A673 (cell line): ENCODE measurements around the gene VIM. TPM values are rescaled to one million over a fixed set of nuclear protein-coding genes. Genes with fewer than 3 reads are reported as not detected.

Source experiments
- BruUV-seq: library from RNA; stranded (reverse); fragments of 400-500 nt; replicated peaks from 2 replicates; lab custom pipeline; 2021; lab: Mats Ljungman, UMichigan
- CTCF ChIA-PET: fragments of 300-600 bp; sonication (Branson Sonifier 250); formaldehyde crosslinking; loops from one replicate; lab custom pipeline; 2022; ENCODE audit warnings: antibody characterized with exemption; lab: Charles Lee
- POLR2A ChIA-PET: fragments of 300-600 bp; sonication (Branson Sonifier 250); formaldehyde crosslinking; loops from one replicate; lab custom pipeline; 2022; ENCODE audit warnings: antibody characterized with exemption; ENCODE audit not compliant: low non-redundant PET; lab: Charles Lee
- DNase-seq: peaks from one replicate; pipeline ENCODE4 v3.0.0-alpha.2; 2015; ENCODE audit warnings: low spot score
- H3K27ac ChIP-seq: fragments of 200-600 bp; sonication (generic); 2 replicates; pipeline ENCODE4 v1.5.1; 2016; ENCODE audit warnings: mixed run types, low read depth, mild to moderate bottlenecking, mixed read lengths, antibody characterized with exemption, low read length; ENCODE audit not compliant: poor library complexity, severe bottlenecking
- H3K27me3 ChIP-seq: fragments of 200-600 bp; sonication (generic); replicated peaks from 2 replicates; pipeline ENCODE4 v1.6.1; 2017; ENCODE audit warnings: mixed run types, low read depth, mild to moderate bottlenecking, mixed read lengths, antibody characterized with exemption, low read length; ENCODE audit not compliant: insufficient read depth, poor library complexity
- H3K36me3 ChIP-seq: fragments of 200-600 bp; sonication (generic); 2 replicates; pipeline ENCODE4 v1.6.1; 2016; ENCODE audit warnings: mixed run types, mild to moderate bottlenecking, mixed read lengths, antibody characterized with exemption, low read length; ENCODE audit not compliant: insufficient read depth, poor library complexity, severe bottlenecking
- H3K4me1 ChIP-seq: fragments of 200-600 bp; sonication (generic); 2 replicates; pipeline ENCODE4 v1.6.1; 2017; ENCODE audit warnings: mixed run types, mild to moderate bottlenecking, mixed read lengths, antibody characterized with exemption, low read length; ENCODE audit not compliant: insufficient read depth, poor library complexity, severe bottlenecking
- H3K4me3 ChIP-seq: fragments of 200-600 bp; sonication (generic); 2 replicates; pipeline ENCODE4 v1.5.1; 2016; ENCODE audit warnings: low read depth, mixed run types, mild to moderate bottlenecking, mixed read lengths, low read length; ENCODE audit not compliant: poor library complexity, severe bottlenecking
- H3K9me3 ChIP-seq: fragments of 200-600 bp; sonication (generic); 2 replicates; pipeline ENCODE4 v1.6.1; 2016; ENCODE audit warnings: mixed run types, low read depth, mild to moderate bottlenecking, mixed read lengths, antibody characterized with exemption, low read length; ENCODE audit not compliant: poor library complexity, severe bottlenecking
- EZH2 ChIP-seq: fragments of 200-600 bp; sonication (generic); IDR thresholded peaks from 2 replicates; pipeline ENCODE4 v1.6.1; 2017; ENCODE audit warnings: borderline replicate concordance, low read depth, mild to moderate bottlenecking, mixed read lengths, antibody characterized with exemption, low read length; ENCODE audit not compliant: poor library complexity, severe bottlenecking
- intact Hi-C: fragments of 100-400 bp; cut with micrococcal nuclease; formaldehyde crosslinking; loops from one replicate; pipeline ENCODE4 v1.10.0; 2022; ENCODE audit not compliant: unreplicated experiment
- total RNA-seq: library from RNA; stranded (reverse); gene quantifications from 2 replicates; pipeline ENCODE4 v1.2.3, GENCODE V29; 2021
- TF ChIP-seq, protein P1 (sequence below): fragments of 300-800, 200-600 bp; sonication (generic); conservative IDR thresholded peaks from 2 replicates; pipeline ENCODE4 v1.5.1; 2017; ENCODE audit warnings: low read depth, mild to moderate bottlenecking, antibody characterized with exemption, low read length, moderate library complexity, mixed read lengths

VIM gene
- total RNA-seq, 1 experiment from 2014 or later, result 1,873 TPM

DNA sequence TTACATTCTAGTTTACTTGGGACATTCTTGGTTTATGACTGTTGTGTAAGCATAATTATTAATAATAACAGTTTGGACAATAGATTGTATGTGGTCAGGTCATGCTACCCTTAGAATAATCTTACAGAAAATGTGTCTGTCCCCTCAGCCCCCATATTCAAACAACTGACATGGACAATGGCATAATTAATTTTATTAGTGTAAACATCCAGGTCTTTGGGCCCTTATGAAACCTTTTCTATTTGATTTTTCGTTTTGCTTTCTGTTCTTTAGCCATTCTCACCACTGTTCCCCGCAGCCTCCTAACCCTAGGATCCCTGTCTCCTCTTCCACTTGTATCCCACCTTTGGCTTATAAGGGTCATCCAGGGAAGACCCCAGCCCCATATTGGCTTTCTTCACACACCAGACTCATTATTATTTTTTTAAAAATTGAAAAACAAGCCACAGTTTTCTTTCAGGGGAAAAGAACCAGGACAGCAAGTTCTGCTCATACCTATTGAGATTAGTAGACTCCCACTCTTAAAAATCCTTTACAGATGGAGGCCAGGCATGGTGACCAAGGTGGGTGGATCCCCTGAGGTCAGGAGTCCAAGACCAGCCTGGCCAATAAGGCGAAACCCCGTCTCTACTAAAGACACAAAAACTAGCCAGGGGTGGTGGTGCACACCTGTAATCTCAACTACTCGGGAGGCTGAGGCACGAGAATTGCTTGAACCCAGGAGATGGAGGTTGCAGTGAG is 11.5 kb downstream of the VIM start:
- Histone ChIP-seq H3K4me3 (no peak overlapping the region), H3K36me3 (peaks cover 40% of the 10 kb centered on the region), H3K4me1 (no peaks in the 10 kb centered on the region), H3K9me3 (no peaks in the 10 kb centered on the region), H3K27ac (no peak overlapping the region), H3K27me3 (no peaks in the 10 kb centered on the region)
- no peak for DNase-seq
- TF ChIP-seq EZH2, result no peak
- TF ChIP-seq, protein P1, sequence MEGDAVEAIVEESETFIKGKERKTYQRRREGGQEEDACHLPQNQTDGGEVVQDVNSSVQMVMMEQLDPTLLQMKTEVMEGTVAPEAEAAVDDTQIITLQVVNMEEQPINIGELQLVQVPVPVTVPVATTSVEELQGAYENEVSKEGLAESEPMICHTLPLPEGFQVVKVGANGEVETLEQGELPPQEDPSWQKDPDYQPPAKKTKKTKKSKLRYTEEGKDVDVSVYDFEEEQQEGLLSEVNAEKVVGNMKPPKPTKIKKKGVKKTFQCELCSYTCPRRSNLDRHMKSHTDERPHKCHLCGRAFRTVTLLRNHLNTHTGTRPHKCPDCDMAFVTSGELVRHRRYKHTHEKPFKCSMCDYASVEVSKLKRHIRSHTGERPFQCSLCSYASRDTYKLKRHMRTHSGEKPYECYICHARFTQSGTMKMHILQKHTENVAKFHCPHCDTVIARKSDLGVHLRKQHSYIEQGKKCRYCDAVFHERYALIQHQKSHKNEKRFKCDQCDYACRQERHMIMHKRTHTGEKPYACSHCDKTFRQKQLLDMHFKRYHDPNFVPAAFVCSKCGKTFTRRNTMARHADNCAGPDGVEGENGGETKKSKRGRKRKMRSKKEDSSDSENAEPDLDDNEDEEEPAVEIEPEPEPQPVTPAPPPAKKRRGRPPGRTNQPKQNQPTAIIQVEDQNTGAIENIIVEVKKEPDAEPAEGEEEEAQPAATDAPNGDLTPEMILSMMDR, result no peak
- CTCF ChIA-PET, result no interaction called here
- POLR2A ChIA-PET, result no interaction called here
- BruUV-seq, result no TSS peak
- intact Hi-C loops, result no loop called here

DNA sequence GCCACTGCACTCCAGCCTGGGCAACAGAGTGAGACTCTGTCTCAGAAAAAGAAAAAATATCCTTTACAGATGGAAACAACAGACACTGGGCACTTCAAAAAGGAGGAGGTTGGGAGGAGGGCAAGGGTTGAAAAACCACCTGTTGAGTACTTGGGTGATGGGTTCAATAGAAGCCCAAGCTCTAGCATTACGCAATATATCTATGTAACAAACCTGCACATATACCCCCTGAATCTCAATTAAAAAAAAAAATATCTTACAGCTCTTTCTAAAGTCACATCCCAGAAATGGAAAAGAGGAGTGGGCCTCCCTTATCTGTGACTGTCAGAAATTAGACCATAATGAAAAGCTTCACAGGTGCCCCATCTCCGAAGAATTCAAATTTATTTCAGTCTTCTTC is 12.1 kb downstream of the VIM start:
- DNase-seq, result no peak
- H3K4me1 ChIP-seq, result no peaks in the 10 kb centered on the region
- H3K9me3 ChIP-seq, result no peaks in the 10 kb centered on the region
- POLR2A ChIA-PET, result no interaction called here
- no peak for TF ChIP-seq EZH2
- TF ChIP-seq, protein P1, result no peak
- no peak overlapping the region for H3K27ac ChIP-seq
- H3K36me3 ChIP-seq, result peaks cover 34% of the 10 kb centered on the region
- H3K27me3 ChIP-seq, result no peaks in the 10 kb centered on the region
- H3K4me3 ChIP-seq, result no peak overlapping the region
- intact Hi-C loops, result no loop called here
- CTCF ChIA-PET, result no interaction called here
- BruUV-seq, result no TSS peak

DNA sequence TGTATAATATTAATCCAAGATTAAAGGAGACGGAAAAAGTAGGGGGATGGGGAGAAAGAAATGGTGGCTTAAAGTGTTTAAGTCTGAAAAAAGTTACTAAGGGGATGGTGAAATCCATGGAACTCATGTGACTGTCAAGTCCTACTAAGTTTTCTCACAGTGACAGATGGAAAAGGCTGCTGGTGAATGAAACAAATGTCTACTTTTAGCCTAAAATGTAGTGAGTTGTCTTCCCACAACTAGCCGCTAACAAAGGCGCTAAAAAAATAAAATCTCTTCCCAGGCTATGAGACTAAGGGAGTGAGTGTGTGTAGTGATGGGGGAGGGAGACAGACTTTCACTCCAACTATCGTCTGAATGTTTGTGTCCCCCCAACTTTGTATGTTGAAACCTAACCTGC is 12.6 kb downstream of the VIM start:
- peaks cover 29% of the 10 kb centered on the region for H3K36me3 ChIP-seq
- TF ChIP-seq EZH2, result no peak
- TF ChIP-seq, protein P1, result no peak
- no peak for DNase-seq
- no peaks in the 10 kb centered on the region for H3K27me3 ChIP-seq
- H3K9me3 ChIP-seq, result no peaks in the 10 kb centered on the region
- H3K4me1 ChIP-seq, result no peaks in the 10 kb centered on the region
- ChIA-PET POLR2A (no interaction called here), CTCF (no interaction called here)
- H3K27ac ChIP-seq, result no peak overlapping the region
- intact Hi-C loops, result no loop called here
- H3K4me3 ChIP-seq, result no peak overlapping the region
- no TSS peak for BruUV-seq
